CD4-positive, alpha-beta T cell treated with Interleukin-1 beta for 1 hour (primary cell): ENCODE results near the gene MYORG.

Source experiments
- DNase-seq, 2 donors: peaks; one replicate each; pipeline ENCODE4 v3.0.0-alpha.2; 2020 to 2022

The MYORG gene

GRCh38 chr9:34376596-34377403 lies at the start of gene MYORG:
Gene MYORG, minus strand, starts transcription at chr9:34376898. Its CDS starts 3,955 bp downstream, at chr9:34372943.
- DNase-seq = peak; percentile 98

- no peak for DNase-seq
Measured at GRCh38 chr9:34419716-34420504, 43.2 kb upstream of the MYORG start.

GRCh38 chr9:34417734-34418133 lies 41.0 kb upstream of the MYORG start:
- no peak for DNase-seq

- peak in 1 of 2 donors; percentile 11 for DNase-seq
Measured at GRCh38 chr9:34413231-34413852, 36.6 kb upstream of the MYORG start.

GRCh38 chr9:34412336-34412735 lies 35.6 kb upstream of the MYORG start:
- DNase-seq = no peak

GRCh38 chr9:34409154-34409553 lies 32.5 kb upstream of the MYORG start:
- DNase-seq = no peak

- DNase-seq = no peak
Measured at GRCh38 chr9:34408173-34408572, 31.5 kb upstream of the MYORG start.

- no peak for DNase-seq
Measured at GRCh38 chr9:34406219-34406618, 29.5 kb upstream of the MYORG start.

- no peak for DNase-seq
Measured at GRCh38 chr9:34405719-34406118, 29.0 kb upstream of the MYORG start.

- DNase-seq = peak; percentile 38 to 51
Measured at GRCh38 chr9:34403554-34404380, 27.1 kb upstream of the MYORG start.

- no peak for DNase-seq
Measured at GRCh38 chr9:34400686-34401602, 24.2 kb upstream of the MYORG start.

- DNase-seq = no peak
Measured at GRCh38 chr9:34400275-34400674, 23.6 kb upstream of the MYORG start.

- no peak for DNase-seq
Measured at GRCh38 chr9:34399729-34400128, 23.0 kb upstream of the MYORG start.

GRCh38 chr9:34398875-34399274 lies 22.2 kb upstream of the MYORG start:
- no peak for DNase-seq

GRCh38 chr9:34396276-34397214 lies 19.8 kb upstream of the MYORG start:
- DNase-seq = no peak

- no peak for DNase-seq
Measured at GRCh38 chr9:34392511-34392910, 15.8 kb upstream of the MYORG start.

- DNase-seq = no peak
Measured at GRCh38 chr9:34387239-34387638, 10.5 kb upstream of the MYORG start.

- no peak for DNase-seq
Measured at GRCh38 chr9:34386656-34387055, 10.0 kb upstream of the MYORG start.

- no peak for DNase-seq
Measured at GRCh38 chr9:34385561-34386230, 9.0 kb upstream of the MYORG start.
